BLaER1 treated with 17β-estradiol and CSF1 and Interleukin-3, amounts not matched to agents 10 nM and 100 nM (cell line): ENCODE data around the gene MGAT5.
A peak's percentile ranks its signal among the peaks of the same experiment; 100 is the strongest.

Source experiments
- H3K27ac ChIP-seq, 11 experiments: shearing (Covaris generic); formaldehyde crosslinking; 2 replicates each; pipeline ENCODE4 v1.8.1; 2022
- H3K27me3 ChIP-seq, 11 experiments: shearing (Covaris generic); formaldehyde crosslinking; 2 replicates each; pipeline ENCODE4 v1.8.1; 2022
- H3K36me3 ChIP-seq, 11 experiments: shearing (Covaris generic); formaldehyde crosslinking; 2 replicates each; pipeline ENCODE4 v1.8.1; 2022
- H3K4me1 ChIP-seq, 10 experiments: shearing (Covaris generic); formaldehyde crosslinking; 2 replicates each; pipeline ENCODE4 v1.8.1; 2022
- H3K4me2 ChIP-seq, 11 experiments: shearing (Covaris generic); formaldehyde crosslinking; 2 replicates each; pipeline ENCODE4 v1.8.1; 2022
- H3K4me3 ChIP-seq, 10 experiments: shearing (Covaris generic); formaldehyde crosslinking; 2 replicates each; pipeline ENCODE4 v1.8.1; 2022
- H3K9ac ChIP-seq, 11 experiments: shearing (Covaris generic); formaldehyde crosslinking; 2 replicates each; pipeline ENCODE4 v1.8.1; 2022
- H3K9me3 ChIP-seq, 11 experiments: shearing (Covaris generic); formaldehyde crosslinking; replicated peaks in 1 of 11; 2 replicates each; pipeline ENCODE4 v1.8.1; 2022
- H4K20me1 ChIP-seq, 11 experiments: shearing (Covaris generic); formaldehyde crosslinking; 2 replicates each; pipeline ENCODE4 v1.8.1; 2022
- Cebpa-rat ChIP-seq, 11 experiments: shearing (Covaris generic); IDR thresholded peaks; 2 replicates each; pipeline ENCODE4 v1.8.1; 2022

The MGAT5 gene

GRCh38 chr2:134226601-134227000, 27.3 kb upstream of the MGAT5 start:
- Histone ChIP-seq H3K27ac (no peak overlapping the region), H3K9me3 (peaks cover 14 to 64% (median 51%) of the 10 kb centered on the region in 11 experiments; a peak in 20 of 22 replicates), H3K4me1 (peaks cover 8 to 60% (median 26%) of the 10 kb centered on the region in 10 experiments), H3K9ac (no peak overlapping the region), H3K27me3 (no peaks in the 10 kb centered on the region), H3K4me3 (no peak overlapping the region), H3K4me2 (peak overlapping the region in 2 of 11 experiments; percentile 2 to 25; a peak in 5 of 22 replicates), H3K36me3 (peaks cover 0 to 56% (median 24%) of the 10 kb centered on the region in 11 experiments; a peak in 12 of 22 replicates), H4K20me1 (peaks cover 0 to 41% (median 0%) of the 10 kb centered on the region in 11 experiments; a peak in 3 of 22 replicates)
- TF ChIP-seq Cebpa-rat (IDR thresholded peaks at IDR 0.05) = no peak

GRCh38 chr2:134227666-134228065, 26.2 kb upstream of the MGAT5 start:
- H3K4me3 ChIP-seq = no peak overlapping the region; a peak in 1 of 20 replicates
- H3K27ac ChIP-seq = peak overlapping the region in 1 of 11 experiments; percentile 42; a peak in 1 of 22 replicates
- no peaks in the 10 kb centered on the region for H3K27me3 ChIP-seq
- no peak overlapping the region for H3K9ac ChIP-seq
- no peak for TF ChIP-seq Cebpa-rat (IDR thresholded peaks at IDR 0.05)
- H3K36me3 ChIP-seq = peaks cover 0 to 56% (median 24%) of the 10 kb centered on the region in 11 experiments; a peak in 12 of 22 replicates
- peaks cover 14 to 64% (median 51%) of the 10 kb centered on the region in 11 experiments; a peak in 20 of 22 replicates for H3K9me3 ChIP-seq
- H3K4me2 ChIP-seq = peak overlapping the region in 1 of 11 experiments; percentile 2; a peak in 1 of 22 replicates
- peaks cover 0 to 40% (median 0%) of the 10 kb centered on the region in 11 experiments; a peak in 2 of 22 replicates for H4K20me1 ChIP-seq
- H3K4me1 ChIP-seq = peaks cover 19 to 68% (median 36%) of the 10 kb centered on the region in 10 experiments

GRCh38 chr2:134228493-134228903, 25.4 kb upstream of the MGAT5 start:
- no peaks in the 10 kb centered on the region for H3K27me3 ChIP-seq
- H3K9ac ChIP-seq = no peak overlapping the region
- TF ChIP-seq Cebpa-rat (IDR thresholded peaks at IDR 0.05) = no peak
- H3K9me3 ChIP-seq = peaks cover 14 to 64% (median 51%) of the 10 kb centered on the region in 11 experiments; a peak in 20 of 22 replicates
- H3K36me3 ChIP-seq = peaks cover 0 to 56% (median 24%) of the 10 kb centered on the region in 11 experiments; a peak in 12 of 22 replicates
- H3K27ac ChIP-seq = peak overlapping the region in 3 of 11 experiments; percentile 4 to 42 (median 10); a peak in 1 of 22 replicates
- peak overlapping the region in 4 of 11 experiments; percentile 1 to 20 (median 6); a peak in 1 of 22 replicates for H3K4me2 ChIP-seq
- peaks cover 0 to 47% (median 0%) of the 10 kb centered on the region in 11 experiments; a peak in 4 of 22 replicates for H4K20me1 ChIP-seq
- H3K4me1 ChIP-seq = peaks cover 27 to 75% (median 42%) of the 10 kb centered on the region in 10 experiments
- no peak overlapping the region for H3K4me3 ChIP-seq

- peak overlapping the region in 1 of 11 experiments; percentile 27; a peak in 1 of 22 replicates for H3K27ac ChIP-seq
- TF ChIP-seq Cebpa-rat (IDR thresholded peaks at IDR 0.05) = no peak
- H3K4me2 ChIP-seq = peak overlapping the region in 7 of 11 experiments; percentile 5 to 87 (median 17); a peak in 6 of 22 replicates
- peaks cover 14 to 58% (median 51%) of the 10 kb centered on the region in 11 experiments; a peak in 20 of 22 replicates for H3K9me3 ChIP-seq
- no peak overlapping the region for H3K9ac ChIP-seq
- peaks cover 38 to 85% (median 52%) of the 10 kb centered on the region in 10 experiments for H3K4me1 ChIP-seq
- H4K20me1 ChIP-seq = peaks cover 0 to 42% (median 0%) of the 10 kb centered on the region in 11 experiments; a peak in 4 of 22 replicates
- peaks cover 0 to 54% (median 24%) of the 10 kb centered on the region in 11 experiments; a peak in 12 of 22 replicates for H3K36me3 ChIP-seq
- no peaks in the 10 kb centered on the region for H3K27me3 ChIP-seq
- H3K4me3 ChIP-seq = no peak overlapping the region
Measured at GRCh38 chr2:134229540-134229939, 24.3 kb upstream of the MGAT5 start.

- peaks cover 51 to 96% (median 65%) of the 10 kb centered on the region in 10 experiments for H3K4me1 ChIP-seq
- no peak for TF ChIP-seq Cebpa-rat (IDR thresholded peaks at IDR 0.05)
- H4K20me1 ChIP-seq = peaks cover 0 to 30% (median 0%) of the 10 kb centered on the region in 11 experiments; a peak in 4 of 22 replicates
- H3K27ac ChIP-seq = peak overlapping the region in 8 of 11 experiments; percentile 76 to 94 (median 84); a peak in 14 of 22 replicates
- peaks cover 14 to 45% (median 42%) of the 10 kb centered on the region in 11 experiments; a peak in 20 of 22 replicates for H3K9me3 ChIP-seq
- peaks cover 0 to 44% (median 20%) of the 10 kb centered on the region in 11 experiments; a peak in 13 of 22 replicates for H3K36me3 ChIP-seq
- no peak overlapping the region; a peak in 2 of 20 replicates for H3K4me3 ChIP-seq
- H3K9ac ChIP-seq = peak overlapping the region in 2 of 11 experiments; percentile 41 to 78; a peak in 2 of 22 replicates
- no peaks in the 10 kb centered on the region for H3K27me3 ChIP-seq
- H3K4me2 ChIP-seq = peak overlapping the region; percentile 75 to 97 (median 81); a peak in 21 of 22 replicates
Measured at GRCh38 chr2:134230885-134231284, 23.0 kb upstream of the MGAT5 start.

- H3K36me3 ChIP-seq = peaks cover 0 to 43% (median 20%) of the 10 kb centered on the region in 11 experiments; a peak in 13 of 22 replicates
- peaks cover 0 to 30% (median 0%) of the 10 kb centered on the region in 11 experiments; a peak in 4 of 22 replicates for H4K20me1 ChIP-seq
- peaks cover 57 to 96% (median 71%) of the 10 kb centered on the region in 10 experiments for H3K4me1 ChIP-seq
- no peaks in the 10 kb centered on the region for H3K27me3 ChIP-seq
- peak overlapping the region; percentile 75 to 97 (median 81) for H3K4me2 ChIP-seq
- TF ChIP-seq Cebpa-rat (IDR thresholded peaks at IDR 0.05) = no peak
- H3K9ac ChIP-seq = peak overlapping the region in 6 of 11 experiments; percentile 10 to 78 (median 42); a peak in 12 of 22 replicates
- H3K9me3 ChIP-seq = peaks cover 18 to 48% (median 40%) of the 10 kb centered on the region in 11 experiments; a peak in 20 of 22 replicates
- peak overlapping the region; percentile 51 to 94 (median 82); a peak in 21 of 22 replicates for H3K27ac ChIP-seq
- H3K4me3 ChIP-seq = peak overlapping the region in 5 of 10 experiments; percentile 13 to 40 (median 16); a peak in 4 of 20 replicates
Measured at GRCh38 chr2:134231301-134231964, 22.4 kb upstream of the MGAT5 start.

- Histone ChIP-seq H3K27me3 (no peaks in the 10 kb centered on the region), H3K9me3 (peaks cover 19 to 45% (median 35%) of the 10 kb centered on the region in 11 experiments; a peak in 20 of 22 replicates), H3K36me3 (peaks cover 0 to 45% (median 20%) of the 10 kb centered on the region in 11 experiments; a peak in 13 of 22 replicates), H3K27ac (peak overlapping the region; percentile 51 to 94 (median 82); a peak in 21 of 22 replicates), H3K4me1 (peaks cover 60 to 96% (median 75%) of the 10 kb centered on the region in 10 experiments), H3K4me2 (peak overlapping the region; percentile 75 to 97 (median 81)), H3K4me3 (peak overlapping the region in 5 of 10 experiments; percentile 13 to 40 (median 16); a peak in 4 of 20 replicates), H4K20me1 (peaks cover 0 to 24% (median 0%) of the 10 kb centered on the region in 11 experiments; a peak in 4 of 22 replicates), H3K9ac (peak overlapping the region in 6 of 11 experiments; percentile 26 to 78 (median 55); a peak in 12 of 22 replicates)
- no peak for TF ChIP-seq Cebpa-rat (IDR thresholded peaks at IDR 0.05)
Measured at GRCh38 chr2:134231965-134232340, 21.9 kb upstream of the MGAT5 start.

- H3K4me2 ChIP-seq = peak overlapping the region; percentile 75 to 97 (median 81)
- H3K27me3 ChIP-seq = no peaks in the 10 kb centered on the region
- H4K20me1 ChIP-seq = peaks cover 0 to 20% (median 0%) of the 10 kb centered on the region in 11 experiments; a peak in 4 of 22 replicates
- H3K9me3 ChIP-seq = peaks cover 19 to 40% (median 30%) of the 10 kb centered on the region in 11 experiments; a peak in 20 of 22 replicates
- H3K27ac ChIP-seq = peak overlapping the region; percentile 51 to 94 (median 82); a peak in 21 of 22 replicates
- H3K36me3 ChIP-seq = peaks cover 0 to 42% (median 15%) of the 10 kb centered on the region in 11 experiments; a peak in 12 of 22 replicates
- no peak for TF ChIP-seq Cebpa-rat (IDR thresholded peaks at IDR 0.05)
- H3K4me3 ChIP-seq = peak overlapping the region in 5 of 10 experiments; percentile 16 to 40 (median 35); a peak in 3 of 20 replicates
- peak overlapping the region in 7 of 11 experiments; percentile 6 to 78 (median 73); a peak in 12 of 22 replicates for H3K9ac ChIP-seq
- H3K4me1 ChIP-seq = peaks cover 64 to 96% (median 78%) of the 10 kb centered on the region in 10 experiments
Measured at GRCh38 chr2:134232461-134232860, 21.4 kb upstream of the MGAT5 start.
